Measurements from ENCODE around the gene ERGIC3.

DNA sequence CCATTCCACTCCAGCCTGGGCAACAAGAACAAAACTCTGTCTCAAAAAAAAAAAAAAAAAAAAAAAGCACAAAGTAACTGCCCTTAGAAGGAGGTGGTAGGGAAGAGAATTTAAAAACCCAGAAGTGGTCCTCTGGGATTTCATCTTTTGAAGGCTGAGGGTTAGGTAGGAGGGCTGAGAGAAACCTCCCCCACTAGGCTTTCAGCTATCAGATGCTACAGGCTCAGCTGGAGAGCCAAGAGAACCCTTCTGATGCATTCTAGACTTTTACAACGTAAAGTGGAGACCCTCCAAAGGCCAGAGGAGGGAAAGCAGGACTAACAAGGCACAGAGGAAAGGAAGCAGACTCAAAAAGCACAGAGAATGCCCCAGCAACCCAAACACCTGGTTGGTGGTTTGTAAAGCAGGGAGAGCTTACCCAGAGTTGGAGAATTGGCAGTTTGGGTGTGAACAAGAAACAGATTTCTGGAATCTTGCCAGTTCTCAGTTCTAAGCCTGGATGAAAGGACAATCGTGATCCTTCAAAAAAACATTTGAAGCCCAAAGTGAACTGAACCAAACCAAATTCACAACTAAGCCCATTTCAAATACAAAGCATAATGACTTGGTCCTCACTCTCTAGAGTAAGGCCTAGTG, 50.6 kb downstream of the ERGIC3 start:
- TF ChIP-seq, protein P1, sequence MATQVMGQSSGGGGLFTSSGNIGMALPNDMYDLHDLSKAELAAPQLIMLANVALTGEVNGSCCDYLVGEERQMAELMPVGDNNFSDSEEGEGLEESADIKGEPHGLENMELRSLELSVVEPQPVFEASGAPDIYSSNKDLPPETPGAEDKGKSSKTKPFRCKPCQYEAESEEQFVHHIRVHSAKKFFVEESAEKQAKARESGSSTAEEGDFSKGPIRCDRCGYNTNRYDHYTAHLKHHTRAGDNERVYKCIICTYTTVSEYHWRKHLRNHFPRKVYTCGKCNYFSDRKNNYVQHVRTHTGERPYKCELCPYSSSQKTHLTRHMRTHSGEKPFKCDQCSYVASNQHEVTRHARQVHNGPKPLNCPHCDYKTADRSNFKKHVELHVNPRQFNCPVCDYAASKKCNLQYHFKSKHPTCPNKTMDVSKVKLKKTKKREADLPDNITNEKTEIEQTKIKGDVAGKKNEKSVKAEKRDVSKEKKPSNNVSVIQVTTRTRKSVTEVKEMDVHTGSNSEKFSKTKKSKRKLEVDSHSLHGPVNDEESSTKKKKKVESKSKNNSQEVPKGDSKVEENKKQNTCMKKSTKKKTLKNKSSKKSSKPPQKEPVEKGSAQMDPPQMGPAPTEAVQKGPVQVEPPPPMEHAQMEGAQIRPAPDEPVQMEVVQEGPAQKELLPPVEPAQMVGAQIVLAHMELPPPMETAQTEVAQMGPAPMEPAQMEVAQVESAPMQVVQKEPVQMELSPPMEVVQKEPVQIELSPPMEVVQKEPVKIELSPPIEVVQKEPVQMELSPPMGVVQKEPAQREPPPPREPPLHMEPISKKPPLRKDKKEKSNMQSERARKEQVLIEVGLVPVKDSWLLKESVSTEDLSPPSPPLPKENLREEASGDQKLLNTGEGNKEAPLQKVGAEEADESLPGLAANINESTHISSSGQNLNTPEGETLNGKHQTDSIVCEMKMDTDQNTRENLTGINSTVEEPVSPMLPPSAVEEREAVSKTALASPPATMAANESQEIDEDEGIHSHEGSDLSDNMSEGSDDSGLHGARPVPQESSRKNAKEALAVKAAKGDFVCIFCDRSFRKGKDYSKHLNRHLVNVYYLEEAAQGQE (IDR thresholded peaks at IDR 0.05; ENCODE audit: low read depth), result no peak
- TF ChIP-seq EGR1 (IDR thresholded peaks at IDR 0.05) (no peak), FOXM1 (IDR thresholded peaks at IDR 0.05; ENCODE audit: borderline replicate concordance, low read depth) (no peak), TAF1 (IDR thresholded peaks at IDR 0.05; ENCODE audit: low read depth) (no peak), CREB1 (IDR thresholded peaks at IDR 0.05; ENCODE audit: low read depth) (no peak), RAD21 (IDR thresholded peaks at IDR 0.05; ENCODE audit: low read depth) (no peak), YY1 (IDR thresholded peaks at IDR 0.05; ENCODE audit: low read depth) (no peak), EP300 (IDR thresholded peaks at IDR 0.05; ENCODE audit: borderline replicate concordance) (no peak), CEBPB (IDR thresholded peaks at IDR 0.05) (no peak), TCF12 (IDR thresholded peaks at IDR 0.05; ENCODE audit: low read depth) (no peak)
- TF ChIP-seq, protein P2, sequence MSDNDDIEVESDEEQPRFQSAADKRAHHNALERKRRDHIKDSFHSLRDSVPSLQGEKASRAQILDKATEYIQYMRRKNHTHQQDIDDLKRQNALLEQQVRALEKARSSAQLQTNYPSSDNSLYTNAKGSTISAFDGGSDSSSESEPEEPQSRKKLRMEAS (IDR thresholded peaks at IDR 0.05), result no peak
